A549 (cell line): ENCODE results near the gene PREX1.

ENCODE experiments used
- CBX8 ChIP-seq: fragments of 200-600 bp; sonication (generic); IDR thresholded peaks from 2 replicates; pipeline ENCODE4 v1.6.1; 2016
- EP300 ChIP-seq, 2 experiments: fragments of >200 bp; sonication (Bioruptor Twin); formaldehyde crosslinking; IDR thresholded peaks; 2 replicates in 1 of 2; 3 replicates in 1 of 2; pipeline ENCODE4 v1.6.1; 2016 to 2017
- JUNB ChIP-seq: fragments of >200 bp; sonication (Bioruptor Twin); formaldehyde crosslinking; IDR thresholded peaks from 2 replicates; pipeline ENCODE4 v1.6.1; 2016
- MYC ChIP-seq: IDR thresholded peaks from 2 replicates; pipeline ENCODE4 v1.6.1; 2012; ENCODE audit warnings: mild to moderate bottlenecking, inconsistent platforms, low read length, improper control_type of control experiment, borderline replicate concordance
- POLR2A ChIP-seq: IDR thresholded peaks from 2 replicates; pipeline ENCODE4 v1.6.1; 2012; ENCODE audit warnings: mild to moderate bottlenecking, low read length
- RAD21 ChIP-seq, 2 experiments: fragments of >200 bp in 1 of 2; sonication (Bioruptor Twin) in 1 of 2; formaldehyde crosslinking in 1 of 2; IDR thresholded peaks in 1 of 2; conservative IDR thresholded peaks in 1 of 2; 2 replicates in 1 of 2; 3 replicates in 1 of 2; pipeline ENCODE4 v1.6.1; 2012 to 2018; ENCODE audit warnings: inconsistent platforms in 1 of 2
- RCOR1 ChIP-seq: fragments of 150-350 bp; IDR thresholded peaks from 2 replicates; pipeline ENCODE4 v1.6.1; 2014; ENCODE audit warnings: antibody characterized with exemption, low read length, low read depth
- REST ChIP-seq: fragments of 200-600 bp; sonication (generic); IDR thresholded peaks from 2 replicates; pipeline ENCODE4 v1.6.1; 2016; ENCODE audit warnings: antibody characterized with exemption, mild to moderate bottlenecking, moderate library complexity
- RNF2 ChIP-seq: fragments of 200-600 bp; sonication (generic); IDR thresholded peaks from 2 replicates; pipeline ENCODE4 v1.6.1; 2016; ENCODE audit warnings: low read depth, mild to moderate bottlenecking, antibody characterized with exemption, moderate library complexity, borderline replicate concordance
- USF2 ChIP-seq: fragments of 450-650 bp; IDR thresholded peaks from 2 replicates; pipeline ENCODE4 v1.6.1; 2014; ENCODE audit warnings: antibody characterized with exemption
- TF ChIP-seq, protein P1 (sequence below): fragments of >200 bp; sonication (Bioruptor Twin); formaldehyde crosslinking; IDR thresholded peaks from 3 replicates; pipeline ENCODE4 v1.5.1; 2016

DNA sequence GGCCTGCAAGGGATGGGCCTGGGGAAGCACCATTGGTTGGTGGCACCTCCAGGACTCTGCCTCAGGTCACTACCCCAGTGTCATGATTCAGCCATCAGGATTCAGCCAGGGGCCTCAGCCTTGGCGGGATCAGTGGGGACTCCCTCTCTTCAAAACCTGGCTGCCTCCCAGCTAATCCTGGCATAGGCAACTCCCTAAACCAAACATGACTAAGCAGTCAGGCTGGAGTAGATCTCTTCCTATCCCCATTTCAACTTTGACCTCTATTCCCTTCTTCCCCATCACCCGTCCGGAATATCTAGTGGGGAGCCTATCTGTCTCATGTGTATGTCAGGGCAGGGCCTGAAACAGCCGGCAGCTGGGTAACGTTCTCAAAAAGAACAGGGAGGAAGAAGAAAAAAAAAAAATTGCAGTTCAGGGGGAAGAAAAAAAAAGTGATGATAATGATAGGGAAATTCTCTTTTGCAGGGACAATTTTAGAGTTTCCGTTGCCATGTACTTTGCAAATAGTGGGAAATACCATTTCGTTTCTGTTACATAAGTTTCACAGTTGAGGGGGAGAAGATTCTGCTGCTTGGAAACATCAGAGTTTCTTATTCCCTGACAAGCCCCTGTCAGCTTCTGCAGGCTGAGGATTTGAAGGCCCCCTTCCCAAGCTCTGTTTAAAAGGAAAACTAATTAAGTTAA is 4.1 kb upstream of the PREX1 start:
- TF ChIP-seq, protein P1, sequence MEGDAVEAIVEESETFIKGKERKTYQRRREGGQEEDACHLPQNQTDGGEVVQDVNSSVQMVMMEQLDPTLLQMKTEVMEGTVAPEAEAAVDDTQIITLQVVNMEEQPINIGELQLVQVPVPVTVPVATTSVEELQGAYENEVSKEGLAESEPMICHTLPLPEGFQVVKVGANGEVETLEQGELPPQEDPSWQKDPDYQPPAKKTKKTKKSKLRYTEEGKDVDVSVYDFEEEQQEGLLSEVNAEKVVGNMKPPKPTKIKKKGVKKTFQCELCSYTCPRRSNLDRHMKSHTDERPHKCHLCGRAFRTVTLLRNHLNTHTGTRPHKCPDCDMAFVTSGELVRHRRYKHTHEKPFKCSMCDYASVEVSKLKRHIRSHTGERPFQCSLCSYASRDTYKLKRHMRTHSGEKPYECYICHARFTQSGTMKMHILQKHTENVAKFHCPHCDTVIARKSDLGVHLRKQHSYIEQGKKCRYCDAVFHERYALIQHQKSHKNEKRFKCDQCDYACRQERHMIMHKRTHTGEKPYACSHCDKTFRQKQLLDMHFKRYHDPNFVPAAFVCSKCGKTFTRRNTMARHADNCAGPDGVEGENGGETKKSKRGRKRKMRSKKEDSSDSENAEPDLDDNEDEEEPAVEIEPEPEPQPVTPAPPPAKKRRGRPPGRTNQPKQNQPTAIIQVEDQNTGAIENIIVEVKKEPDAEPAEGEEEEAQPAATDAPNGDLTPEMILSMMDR: no peak
- no peak for TF ChIP-seq REST
- TF ChIP-seq EP300 (IDR thresholded peaks at IDR 0.05): no peak
- no peak for TF ChIP-seq USF2
- no peak for TF ChIP-seq POLR2A
- TF ChIP-seq CBX8: no peak
- no peak for TF ChIP-seq RCOR1
- TF ChIP-seq JUNB: no peak
- TF ChIP-seq RAD21 (conservative IDR thresholded peaks at IDR 0.05 in 1 of 2, IDR thresholded peaks at IDR 0.05 in 1 of 2): 0 out of 5 replicates have a peak, but pooled peaks of 1 of the 2 experiments have one; percentile 3
- TF ChIP-seq RNF2: no peak
- TF ChIP-seq MYC: no peak
